Erythroblast (primary cell): ENCODE data around the gene CKAP2.
"Not testable (repeated sequence)": the region's sequence is repeated elsewhere in the genome, so short reads cannot be mapped to it uniquely, and the experiment has no call there.

Experiments
- DNase-seq, 2 experiments: peaks; one replicate each; lab custom pipeline; 2025; lab: John Stamatoyannopoulos, UW
- GATA1 ChIP-seq: IDR thresholded peaks from 2 replicates; pipeline ENCODE4 v1.6.1; 2011; ENCODE audit warnings: low read depth, mild to moderate bottlenecking, control low read depth, low read length, moderate library complexity
- POLR2A ChIP-seq: IDR thresholded peaks from 2 replicates; pipeline ENCODE4 v1.6.1; 2011; ENCODE audit warnings: mild to moderate bottlenecking, low read length

CKAP2 gene

GRCh38 chr13:52454820-52455676 is at the start of gene CKAP2:
Gene CKAP2 (plus strand): TSS chr13:52455478. CDS start chr13:52455557, 79 bp downstream.
- DNase-seq: peak; percentile 96 to 98

DNA sequence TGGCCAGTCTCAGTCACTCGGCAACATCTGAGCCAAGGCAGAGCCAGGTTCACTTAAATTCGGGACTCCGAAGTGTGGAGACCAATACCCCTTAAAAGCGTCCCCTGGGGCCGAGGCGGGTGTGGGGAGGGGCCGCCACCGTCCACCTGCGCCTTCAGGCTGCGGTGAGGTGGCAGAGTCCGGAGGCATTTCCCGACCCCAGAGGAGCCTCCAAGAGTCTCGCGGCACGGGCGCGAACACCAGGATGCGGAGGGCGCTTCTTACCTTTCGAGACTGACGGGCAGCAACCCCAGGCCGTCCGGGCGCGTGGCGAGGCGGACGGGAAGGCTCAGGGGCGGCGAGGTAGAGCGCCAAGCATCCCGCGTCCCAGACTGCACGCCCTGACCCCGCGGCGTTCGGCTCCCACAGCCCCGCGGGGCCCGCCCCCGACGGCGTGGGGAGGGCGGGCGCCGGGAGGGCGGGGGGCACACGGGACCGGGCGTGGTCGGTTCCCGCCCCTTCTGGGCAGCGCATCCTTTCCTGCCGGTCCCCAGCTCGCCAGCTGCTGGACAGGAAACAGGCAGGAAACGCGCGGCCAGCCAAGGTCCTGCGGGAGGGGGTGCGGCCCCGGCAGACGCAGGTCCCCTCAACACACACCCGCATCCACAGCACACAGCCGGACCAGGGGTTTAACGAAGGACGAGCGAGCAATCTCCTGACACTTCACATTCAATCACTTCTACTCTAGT is 49.3 kb upstream of the CKAP2 start, which contains the start of gene THSD1:
Gene THSD1 (minus strand): TSS at position 406 of the 728 bp plus-strand sequence. CDS start 3,572 bp downstream, outside the sequence.
- TF ChIP-seq POLR2A: no peak
- TF ChIP-seq GATA1: no peak
- peak; percentile 12 to 31 for DNase-seq

More at GRCh38 chr13:52454820-52455676, at the start of gene CKAP2:
- no peak for TF ChIP-seq GATA1
- peak; percentile 99 for TF ChIP-seq POLR2A

DNA sequence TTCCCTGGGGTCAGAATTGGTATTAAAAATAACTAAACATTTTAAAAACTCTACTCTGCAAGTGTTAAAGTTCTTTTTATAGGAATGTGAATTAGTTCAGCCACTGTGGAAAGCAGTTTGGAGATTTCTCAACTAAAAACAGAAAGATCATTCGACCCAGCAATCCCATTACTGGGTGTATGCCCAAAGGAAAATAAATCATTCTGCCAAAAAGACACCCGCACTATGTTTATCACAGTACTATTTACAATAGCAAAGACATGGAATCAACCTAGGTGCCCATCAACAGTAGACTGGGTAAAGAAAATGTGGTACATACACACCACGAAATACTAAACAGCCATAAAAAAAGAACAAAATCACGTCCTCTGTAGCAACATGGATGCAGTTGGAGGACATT is 48.6 kb upstream of the CKAP2 start:
- TF ChIP-seq POLR2A (no peak), GATA1 (no peak)
- DNase-seq: no peak

- DNase-seq: not testable (repeated sequence)
Observed at GRCh38 chr13:52407436-52407835, 47.8 kb upstream of the CKAP2 start.

DNA sequence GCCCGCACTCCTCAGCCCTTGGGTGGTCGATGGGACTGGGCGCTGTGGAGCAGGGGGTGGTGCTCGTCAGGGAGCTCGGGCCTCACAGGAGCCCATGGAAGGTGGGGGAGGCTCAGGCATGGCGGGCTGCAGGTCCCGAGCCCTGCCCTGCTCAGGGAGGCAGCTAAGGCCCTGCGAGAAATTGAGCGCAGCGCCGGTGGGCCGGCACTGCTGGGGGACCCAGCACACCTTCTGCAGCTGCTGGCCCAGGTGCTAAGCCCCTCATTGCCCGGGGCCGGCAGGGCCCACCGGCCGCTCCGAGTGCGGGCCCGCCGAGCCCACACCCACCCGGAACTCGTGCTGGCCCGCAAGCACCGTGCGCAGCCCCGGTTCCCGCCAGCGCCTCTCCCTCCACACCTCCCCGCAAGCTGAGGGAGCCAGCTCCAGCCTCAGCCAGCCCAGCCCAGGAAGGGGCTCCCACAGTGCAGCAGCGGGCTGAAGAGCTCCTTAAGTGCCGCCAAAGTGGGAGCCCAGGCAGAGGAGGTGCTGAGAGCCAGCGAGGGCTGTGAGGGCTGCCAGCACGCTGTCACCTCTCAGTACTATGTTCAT is 47.1 kb upstream of the CKAP2 start:
- DNase-seq: not testable (repeated sequence)

- no peak for DNase-seq
- TF ChIP-seq POLR2A (no peak), GATA1 (no peak)
Observed at GRCh38 chr13:52411629-52412028, 43.6 kb upstream of the CKAP2 start.

DNA sequence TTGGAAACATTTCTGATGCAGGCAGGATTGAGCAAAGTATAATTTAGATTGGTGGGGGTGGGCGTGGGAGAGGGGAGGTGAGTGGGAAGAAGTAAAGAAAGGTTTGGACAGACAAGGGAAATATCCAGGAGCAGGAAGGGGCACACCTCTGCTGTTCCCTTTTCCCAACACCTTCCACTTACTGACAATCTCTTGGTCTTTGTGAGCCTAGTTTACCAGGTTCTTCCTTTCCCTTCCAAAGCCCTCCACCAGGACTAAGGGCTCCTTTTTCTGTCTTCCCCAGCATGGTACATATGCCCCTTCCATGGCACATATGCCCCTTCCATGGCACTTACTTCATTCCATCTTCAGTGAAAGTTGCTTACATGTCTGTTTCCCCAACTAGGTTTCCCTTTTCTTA is 43.1 kb upstream of the CKAP2 start:
- DNase-seq: no peak
- TF ChIP-seq POLR2A (no peak), GATA1 (no peak)

DNA sequence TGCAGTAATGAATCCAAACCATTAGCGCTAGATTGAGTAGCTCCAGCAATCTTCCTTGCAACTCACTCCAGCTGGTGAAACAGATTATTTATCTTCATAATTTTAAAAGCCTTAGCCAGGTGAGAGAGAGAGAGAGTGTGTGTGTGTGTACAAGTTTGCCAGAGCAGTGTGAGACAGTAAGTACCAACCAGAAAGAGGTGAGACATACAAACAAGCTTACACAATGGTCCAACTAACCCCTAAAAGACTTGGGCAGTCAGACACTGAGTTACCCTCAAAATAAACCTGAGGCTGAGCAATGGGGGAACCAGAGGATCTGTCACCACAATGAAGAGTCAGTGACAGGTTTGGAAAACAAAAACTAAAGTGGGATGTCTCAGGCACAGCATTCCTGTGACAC is 41.2 kb upstream of the CKAP2 start:
- no peak for TF ChIP-seq POLR2A
- no peak for TF ChIP-seq GATA1
- DNase-seq: no peak

- no peak for DNase-seq
- TF ChIP-seq GATA1 (no peak), POLR2A (no peak)
Observed at GRCh38 chr13:52414963-52415362, 40.3 kb upstream of the CKAP2 start.

GRCh38 chr13:52419080-52419479 is 36.2 kb upstream of the CKAP2 start:
- no peak for TF ChIP-seq GATA1
- TF ChIP-seq POLR2A: no peak
- DNase-seq: no peak

DNA sequence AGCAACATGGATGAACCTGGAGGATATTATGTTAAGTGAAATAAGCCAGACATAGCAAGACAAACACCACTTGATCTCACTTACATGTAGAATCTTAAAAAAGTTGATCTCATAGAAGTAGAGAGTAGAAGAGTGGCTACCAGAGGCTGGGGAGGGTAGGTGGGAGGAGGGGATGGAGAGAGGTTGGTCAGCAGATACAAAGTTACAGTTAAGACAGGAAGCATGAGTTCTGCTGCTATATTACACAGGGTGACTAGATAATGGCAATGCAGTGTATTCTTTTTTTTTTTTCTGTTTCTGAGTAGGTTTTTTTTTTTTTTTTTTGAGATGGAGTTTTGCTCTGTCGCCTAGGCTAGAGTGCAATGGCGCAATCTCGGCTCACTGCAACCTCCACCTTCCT is 34.1 kb upstream of the CKAP2 start:
- no peak for DNase-seq
- TF ChIP-seq GATA1 (no peak), POLR2A (no peak)

DNA sequence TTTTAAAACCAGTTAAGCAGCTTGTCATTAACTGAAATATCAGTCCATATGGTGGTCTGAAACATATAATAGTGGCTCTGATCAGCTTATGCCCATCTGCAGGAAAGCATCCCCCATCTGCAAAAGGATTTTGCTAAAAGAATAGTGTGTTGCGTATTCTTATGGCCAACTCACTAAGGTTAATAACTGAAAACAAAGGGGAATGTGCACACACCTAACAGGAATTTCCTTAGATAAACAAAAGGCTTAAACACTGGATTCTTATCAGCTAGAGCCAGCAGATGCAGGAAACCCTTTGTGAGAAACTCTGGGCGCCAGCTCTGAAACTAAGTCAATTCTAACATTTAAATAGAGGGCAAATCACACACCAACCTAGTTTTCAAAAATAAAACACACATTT is 27.0 kb upstream of the CKAP2 start:
- TF ChIP-seq POLR2A (no peak), GATA1 (no peak)
- DNase-seq: peak in 1 of 2 experiments; percentile 43

DNA sequence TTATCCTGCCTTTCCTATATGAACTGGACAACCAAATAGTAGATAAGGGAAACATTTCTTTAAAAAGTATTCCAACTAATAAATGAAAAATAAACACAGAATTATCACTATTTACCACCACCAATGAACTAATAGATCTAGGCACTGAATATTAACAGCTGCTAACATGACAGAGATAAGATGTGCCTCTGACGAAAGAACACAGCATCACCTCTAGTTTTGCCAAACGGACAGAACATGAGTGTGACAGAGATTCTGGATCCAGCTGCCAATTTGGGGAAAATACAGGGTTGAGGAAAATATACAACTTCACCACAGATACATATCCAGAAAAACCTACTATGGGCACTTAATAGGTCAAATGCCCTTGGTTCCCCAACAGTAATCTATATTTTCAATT is 22.8 kb upstream of the CKAP2 start:
- no peak for DNase-seq
- TF ChIP-seq POLR2A: no peak
- TF ChIP-seq GATA1: no peak

DNA sequence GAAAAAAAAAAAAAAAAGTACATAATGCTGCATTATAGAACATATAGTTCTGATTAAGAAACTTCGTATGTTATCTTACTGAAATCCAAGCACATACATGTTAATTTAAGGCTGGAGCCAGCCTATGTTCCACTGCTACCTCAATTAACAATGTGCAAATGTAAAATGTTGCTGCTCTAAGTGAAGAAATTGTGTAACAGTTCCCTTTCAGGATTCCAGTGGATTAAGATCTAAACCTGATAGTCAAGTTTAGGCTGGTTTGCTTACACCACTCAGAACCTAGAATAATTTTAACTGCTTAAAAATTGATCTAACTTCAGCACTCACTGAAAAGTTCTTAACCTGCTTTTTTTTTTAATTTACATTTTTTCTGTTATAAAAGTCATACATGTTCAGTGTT is 9.0 kb upstream of the CKAP2 start:
- TF ChIP-seq GATA1: no peak
- DNase-seq: no peak

DNA sequence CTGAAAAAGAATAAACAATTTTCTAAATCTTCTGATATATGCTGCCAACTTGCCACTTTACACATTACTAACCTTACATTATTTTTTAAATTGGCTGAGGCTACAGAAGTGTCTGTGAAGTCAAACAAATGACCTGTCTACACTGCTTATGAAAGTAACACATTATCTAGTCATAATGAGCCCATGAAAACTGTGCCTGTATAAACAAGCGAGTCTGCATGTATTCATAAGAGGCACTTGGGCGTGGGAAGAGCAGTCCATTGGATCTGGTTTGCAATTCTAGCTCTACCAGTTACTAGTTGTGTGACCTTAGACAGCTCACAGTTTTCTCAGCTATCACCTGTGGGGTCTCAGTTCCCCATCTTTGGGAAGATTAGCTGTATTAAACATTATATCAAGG is 7.9 kb upstream of the CKAP2 start:
- TF ChIP-seq GATA1: no peak
- no peak for TF ChIP-seq POLR2A
- no peak for DNase-seq
